GM12873 (cell line): ENCODE results near the gene GLT8D2.

Experiments
- TF ChIP-seq, protein P1 (sequence below): IDR thresholded peaks from 2 replicates; pipeline ENCODE4 v1.5.1; 2012; ENCODE audit warnings: low read depth, mild to moderate bottlenecking, moderate library complexity, low read length, control low read depth; ENCODE audit not compliant: insufficient read depth; ENCODE audit errors: missing control alignments

Gene GLT8D2

DNA sequence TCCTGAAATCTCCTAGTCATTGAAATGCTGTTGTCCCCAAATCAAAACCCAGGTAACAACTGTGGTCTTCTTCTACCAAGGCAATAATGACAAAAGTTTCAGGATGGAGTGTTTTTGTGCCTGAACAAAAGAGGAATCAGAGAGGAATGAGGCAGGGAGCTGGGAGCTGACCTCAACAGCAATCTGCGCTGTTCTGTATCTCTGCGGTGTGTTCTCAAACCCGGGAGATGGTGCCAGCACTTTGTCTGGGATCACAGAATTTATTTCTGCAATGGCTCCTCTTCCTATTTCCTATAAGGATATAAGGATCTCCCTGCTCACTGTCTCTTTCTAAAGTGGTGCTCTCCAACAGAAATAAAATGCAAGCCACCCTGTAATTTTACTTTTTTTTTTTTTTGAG is 449 bp upstream of the GLT8D2 start:
- TF ChIP-seq, protein P1, sequence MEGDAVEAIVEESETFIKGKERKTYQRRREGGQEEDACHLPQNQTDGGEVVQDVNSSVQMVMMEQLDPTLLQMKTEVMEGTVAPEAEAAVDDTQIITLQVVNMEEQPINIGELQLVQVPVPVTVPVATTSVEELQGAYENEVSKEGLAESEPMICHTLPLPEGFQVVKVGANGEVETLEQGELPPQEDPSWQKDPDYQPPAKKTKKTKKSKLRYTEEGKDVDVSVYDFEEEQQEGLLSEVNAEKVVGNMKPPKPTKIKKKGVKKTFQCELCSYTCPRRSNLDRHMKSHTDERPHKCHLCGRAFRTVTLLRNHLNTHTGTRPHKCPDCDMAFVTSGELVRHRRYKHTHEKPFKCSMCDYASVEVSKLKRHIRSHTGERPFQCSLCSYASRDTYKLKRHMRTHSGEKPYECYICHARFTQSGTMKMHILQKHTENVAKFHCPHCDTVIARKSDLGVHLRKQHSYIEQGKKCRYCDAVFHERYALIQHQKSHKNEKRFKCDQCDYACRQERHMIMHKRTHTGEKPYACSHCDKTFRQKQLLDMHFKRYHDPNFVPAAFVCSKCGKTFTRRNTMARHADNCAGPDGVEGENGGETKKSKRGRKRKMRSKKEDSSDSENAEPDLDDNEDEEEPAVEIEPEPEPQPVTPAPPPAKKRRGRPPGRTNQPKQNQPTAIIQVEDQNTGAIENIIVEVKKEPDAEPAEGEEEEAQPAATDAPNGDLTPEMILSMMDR, result no peak

DNA sequence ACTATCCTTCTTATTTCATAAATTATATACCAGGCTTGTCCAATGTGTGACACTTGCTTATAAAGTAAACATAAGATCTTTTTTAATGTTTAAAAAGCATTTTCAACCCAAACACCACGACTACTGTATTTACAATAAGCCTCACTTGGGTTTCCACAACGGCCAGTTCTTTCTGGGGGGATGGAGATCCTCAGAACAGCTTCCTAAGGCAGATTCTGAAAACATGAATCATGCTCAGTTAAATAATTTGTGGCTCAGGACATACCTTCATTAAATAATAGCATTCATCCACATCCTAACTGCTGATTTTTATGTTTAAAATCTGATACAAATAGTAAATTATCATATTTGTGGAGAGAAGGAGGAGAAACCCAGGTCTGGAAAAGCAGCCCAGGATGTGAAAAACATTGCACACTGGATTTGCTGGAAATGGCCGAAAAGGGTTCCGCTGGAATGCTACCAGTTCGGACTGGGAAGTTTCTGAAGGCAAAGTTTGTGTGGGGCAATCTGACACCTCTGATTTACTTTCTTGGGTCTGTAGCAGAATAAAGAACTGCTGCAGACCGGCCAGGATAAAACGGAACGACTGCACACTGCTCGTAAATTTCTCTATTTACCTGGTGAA is 597 bp downstream of the GLT8D2 start:
- TF ChIP-seq, protein P1, result no peak

DNA sequence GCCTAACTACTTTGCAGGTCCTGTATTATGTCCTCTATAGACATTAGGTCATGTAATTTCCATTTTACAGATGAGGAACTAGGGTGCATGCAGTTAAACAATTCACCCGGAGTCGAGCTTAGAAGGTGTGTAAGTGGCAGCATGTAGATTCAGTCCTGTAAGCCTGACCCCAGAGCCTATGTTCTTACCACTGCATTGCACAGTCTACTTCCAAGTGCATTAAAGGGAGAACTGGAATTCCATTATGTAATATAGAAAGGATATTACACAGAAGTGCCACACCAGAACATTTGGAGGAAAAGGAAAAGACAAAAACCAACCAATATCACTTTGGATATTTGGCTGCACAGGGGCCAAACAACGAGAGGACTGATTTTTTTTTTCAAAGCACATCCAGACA is 1.2 kb downstream of the GLT8D2 start:
- TF ChIP-seq, protein P1, result no peak

DNA sequence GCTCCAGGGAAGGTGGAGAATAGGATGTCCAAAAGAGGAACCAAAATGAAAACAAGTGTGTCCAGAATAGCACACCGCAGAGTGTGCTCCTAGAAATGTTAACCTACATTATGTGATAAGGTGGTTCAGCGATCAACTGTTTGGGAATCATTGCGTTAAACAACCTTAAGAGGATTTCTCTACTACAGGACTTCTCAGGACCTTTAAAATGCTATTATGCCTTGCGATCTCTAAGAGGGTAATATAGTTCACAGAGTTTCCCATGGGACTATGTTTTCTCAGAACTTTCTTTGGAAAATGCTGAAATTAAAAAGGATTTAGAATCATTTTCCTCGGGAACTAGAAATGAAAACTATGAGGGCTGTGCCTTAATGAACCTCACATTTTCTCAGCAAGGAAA is 1.8 kb downstream of the GLT8D2 start:
- TF ChIP-seq, protein P1, result no peak

DNA sequence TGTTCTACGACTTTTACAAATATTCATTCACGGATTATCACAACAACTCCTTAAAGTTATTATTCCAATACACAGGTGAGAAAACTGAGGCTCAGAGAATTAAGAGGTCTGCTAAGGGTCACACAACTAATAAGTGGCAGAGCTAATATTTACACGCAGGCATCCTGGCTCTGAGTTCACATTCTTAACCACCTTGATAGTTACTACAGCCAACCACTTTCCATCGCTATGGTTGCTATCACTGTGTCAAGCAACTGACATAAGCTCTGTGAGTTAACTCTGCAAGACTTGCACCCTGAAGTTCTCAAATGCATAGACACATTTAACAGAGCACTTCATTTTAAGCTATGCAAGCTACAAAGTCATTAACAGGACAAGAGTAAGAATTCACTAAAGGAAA is 3.7 kb downstream of the GLT8D2 start:
- TF ChIP-seq, protein P1, result no peak

DNA sequence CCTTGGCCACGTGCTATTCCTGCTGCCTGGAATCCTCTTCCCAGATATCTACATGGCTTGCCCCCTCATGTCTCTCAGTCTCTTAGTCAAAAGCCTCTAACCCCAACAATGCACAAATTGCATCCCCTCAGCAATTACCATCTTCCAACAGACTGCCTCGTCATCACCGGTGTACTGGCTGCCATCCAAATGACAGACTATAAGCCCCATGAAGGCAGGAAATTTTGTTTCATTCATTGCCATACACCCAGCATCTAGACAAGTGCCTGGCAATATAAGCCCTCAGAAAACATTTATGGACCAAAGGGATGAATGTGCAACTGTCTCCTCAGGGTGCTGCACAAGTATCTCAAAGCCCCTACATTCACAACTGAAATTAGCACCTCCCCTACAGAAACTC is 5.8 kb downstream of the GLT8D2 start:
- TF ChIP-seq, protein P1, result no peak

DNA sequence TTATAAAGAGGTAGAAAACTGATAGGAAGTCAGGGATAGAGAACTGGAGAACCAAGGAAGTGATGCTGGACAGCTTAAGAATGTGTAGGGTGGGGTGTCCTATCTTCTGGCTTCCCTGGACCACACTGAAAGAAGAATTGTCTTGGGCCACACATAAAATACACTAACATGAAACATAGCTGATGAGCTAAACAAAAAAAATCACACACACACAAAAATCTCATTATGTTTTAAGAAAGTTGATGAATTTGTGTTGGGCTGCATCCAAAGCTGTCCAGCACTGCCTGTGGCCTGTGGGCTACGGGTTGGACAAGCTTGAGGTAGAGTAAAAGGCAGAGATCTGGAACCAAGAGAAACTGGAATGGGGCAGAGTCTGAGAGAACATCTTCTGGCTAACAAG is 7.4 kb downstream of the GLT8D2 start:
- TF ChIP-seq, protein P1, result no peak
